ENCODE measurements around the gene SPEM1.

DNA sequence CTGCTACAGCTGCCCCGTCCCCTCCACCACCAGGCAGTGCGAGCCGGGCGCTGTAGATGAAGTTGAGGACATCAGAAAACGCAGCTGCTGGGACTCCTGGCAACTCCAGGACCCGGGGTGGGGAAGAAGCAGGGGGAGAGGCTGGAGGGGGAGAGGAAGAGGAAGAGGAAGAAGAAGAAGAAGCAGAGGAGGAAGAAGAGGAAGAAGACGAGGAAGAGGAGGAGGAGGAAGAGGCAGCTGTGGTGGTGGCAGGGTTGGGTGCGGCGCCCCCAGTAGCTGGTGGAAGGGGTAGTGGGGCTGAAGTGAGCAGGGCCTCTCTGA is 46.2 kb downstream of the SPEM1 start:
- TF ChIP-seq POLR2AphosphoS5 (IDR thresholded peaks at IDR 0.05; ENCODE audit: low read depth, low read length): no peak
- no peak for TF ChIP-seq POLR2A (IDR thresholded peaks at IDR 0.05; ENCODE audit: low read depth, low read length)
- TF ChIP-seq TAF1 (IDR thresholded peaks at IDR 0.05; ENCODE audit: low read depth, low read length): no peak
- TF ChIP-seq POU2F2 (IDR thresholded peaks at IDR 0.05; ENCODE audit: low read depth, low read length): no peak
- no peak for TF ChIP-seq SPI1 (IDR thresholded peaks at IDR 0.05; ENCODE audit: low read depth, low read length)

All from GM12891 (cell line).